Stomach (tissue), 9 donors: ENCODE measurements around the gene SCGB3A2. TPM values are rescaled to one million over a fixed set of nuclear protein-coding genes. Genes with fewer than 3 reads are reported as not detected.

ENCODE experiments used
- DNase-seq, 2 donors: peaks; one replicate each; pipeline versions ENCODE4 v3.0.0 to v3.0.0-alpha.2; 2013 to 2019
- H3K27ac ChIP-seq, 5 donors: fragments of 200-600 bp in 4 of 5; sonication (generic) in 4 of 5; one replicate each; pipeline ENCODE4 v1.5.1; 2013 to 2019; ENCODE audit warnings: mild to moderate bottlenecking in 1 of 5, moderate library complexity in 1 of 5
- H3K27me3 ChIP-seq, 3 donors: fragments of 200-600 bp; sonication (generic); one replicate each; pipeline ENCODE4 v1.5.1; 2017 to 2019; ENCODE audit warnings: mixed run types in 1 of 3
- H3K36me3 ChIP-seq, 4 donors: fragments of 200-600 bp; sonication (generic); 1 replicate in 3 of 4; 2 replicates in 1 of 4; pipeline ENCODE4 v1.5.1; 2016 to 2019
- H3K4me1 ChIP-seq, 4 donors: fragments of 200-600 bp; sonication (generic); one replicate each; pipeline ENCODE4 v1.5.1; 2016 to 2019
- H3K4me3 ChIP-seq, 4 donors: fragments of 200-600 bp; sonication (generic) in 3 of 4; one replicate each; pipeline ENCODE4 v1.5.1; 2016 to 2019; ENCODE audit warnings: mild to moderate bottlenecking in 1 of 4
- H3K9me3 ChIP-seq, 4 donors: fragments of 200-600 bp; sonication (generic); one replicate each; pipeline ENCODE4 v1.5.1; 2016 to 2019
- CTCF ChIP-seq, 7 experiments: fragments of 450-650 bp in 4 of 7; fragments of 200-600 bp in 3 of 7; sonication (generic) in 3 of 7; IDR thresholded peaks; one replicate each; pipeline ENCODE4 v1.5.1; 2016 to 2019; ENCODE audit warnings: antibody characterized with exemption in 7 of 7, control low read depth in 2 of 7, mild to moderate bottlenecking in 1 of 7
- EP300 ChIP-seq: sonication (generic); formaldehyde crosslinking; IDR thresholded peaks from one replicate; pipeline ENCODE4 v1.6.1; 2017; ENCODE audit warnings: antibody characterized with exemption
- POLR2A ChIP-seq, 4 donors: fragments of 450-650 bp; IDR thresholded peaks; one replicate each; pipeline ENCODE4 v1.6.1; 2016; ENCODE audit warnings: antibody characterized with exemption in 4 of 4, control low read depth in 2 of 4, mild to moderate bottlenecking in 1 of 4, moderate library complexity in 1 of 4
- POLR2AphosphoS5 ChIP-seq, 3 donors: sonication (generic); formaldehyde crosslinking; IDR thresholded peaks; one replicate each; pipeline ENCODE4 v1.6.1; 2016; ENCODE audit warnings: antibody characterized with exemption in 3 of 3
- WGBS, 5 donors: extraction: QIAGEN DNeasy Blood & Tissue Kit in 3 of 5; methylation state at CpG; one replicate each; pipeline versions ENCODE4 v1.1.5 to v1.1.7; 2013 to 2018; 5-methylcytosine and 5-hydroxymethylcytosine counted together
- intact Hi-C: fragments of 100-400 bp; cut with DNase I; formaldehyde crosslinking; loops from one replicate; pipeline ENCODE4 v1.15.1; 2023; ENCODE audit warnings: low total_unique reads
- polyA plus RNA-seq, 3 donors: library from polyadenylated mRNA; stranded (reverse); fragments of 200-250 nt; gene quantifications; one replicate each; pipeline ENCODE4 v1.2.3, GENCODE V29; 2013
- total RNA-seq, 5 donors: library from RNA; depleted of rRNA; stranded (reverse); fragments of >200 nt; gene quantifications; one replicate each; pipeline versions ENCODE4 v1.1.0 to v1.2.3, GENCODE V29; 2014 to 2016
- donor health status: healthy with polysubstance abuse.
- donor health status: Bipolar disorder and iron deficiency.
- donor health status: healthy.

The SCGB3A2 gene
- total and polyA plus RNA-seq, 8 donors, result 6.4 TPM; not detected in 7

DNA sequence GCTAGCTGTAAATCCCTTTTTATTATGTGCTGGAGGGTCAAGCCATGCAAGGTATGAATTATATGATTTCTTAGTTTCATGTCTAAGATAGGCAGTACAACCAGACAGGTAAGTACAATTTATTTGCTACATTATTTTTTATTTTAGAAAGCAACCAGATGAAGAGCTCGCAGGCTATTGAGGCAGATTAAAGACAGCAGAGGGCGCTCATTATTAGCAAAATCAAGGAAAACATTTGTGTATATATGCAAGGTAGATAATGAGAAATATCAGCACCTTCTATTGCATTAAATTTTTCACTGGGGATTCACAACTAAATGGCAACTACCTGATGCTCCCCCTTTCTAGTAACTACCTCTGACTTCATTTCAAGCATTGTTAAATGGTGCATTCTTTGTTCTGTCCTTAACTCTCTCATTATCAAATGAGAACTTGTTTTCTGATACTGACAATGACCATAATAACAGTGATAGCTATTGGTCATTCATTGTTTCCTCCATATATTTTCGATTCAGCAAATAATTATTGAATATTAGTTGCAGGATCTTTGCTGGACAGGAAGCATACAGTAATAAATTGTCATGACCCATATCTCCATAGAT is 8.6 kb downstream of the SCGB3A2 start:
- 1 to 15% (median 7%) methylated on average over 3 of the region's 3 CpGs for WGBS, 5 donors
- peaks cover 0 to 7% (median 0%) of the 10 kb centered on the region in 4 donors for H3K4me1 ChIP-seq
- no peak overlapping the region for H3K4me3 ChIP-seq
- TF ChIP-seq CTCF (IDR thresholded peaks at IDR 0.05), result peak in 5 of 7 experiments; percentile 24 to 65 (median 38)
- no peak for TF ChIP-seq EP300
- no peaks in the 10 kb centered on the region for H3K36me3 ChIP-seq
- peak in 1 of 2 donors; percentile 70 for DNase-seq
- no peaks in the 10 kb centered on the region for H3K9me3 ChIP-seq
- H3K27ac ChIP-seq, result no peak overlapping the region
- intact Hi-C loops, result loop anchor here (10.0 kb wide), 1 partner anchor 48 kb away; no protein-coding TSS in a partner anchor
- H3K27me3 ChIP-seq, result no peaks in the 10 kb centered on the region

DNA sequence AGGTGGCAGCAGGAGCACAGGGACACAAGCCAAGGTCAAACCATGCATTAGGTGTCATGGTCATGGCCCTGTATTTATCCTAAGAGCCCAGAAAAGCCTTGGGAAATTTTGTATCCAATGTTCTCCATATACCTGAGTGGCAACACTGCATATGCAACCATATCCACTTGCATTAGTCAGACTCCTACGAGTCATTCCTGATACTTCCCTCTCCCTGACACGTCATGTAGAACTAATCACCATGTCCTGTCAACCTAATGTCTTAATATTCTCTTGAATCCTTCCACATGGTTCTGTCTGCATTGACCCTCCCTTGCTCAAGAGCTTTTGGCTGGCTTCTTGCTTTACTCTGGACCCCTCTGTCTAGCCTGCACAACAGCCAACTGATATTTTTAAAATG is 9.4 kb downstream of the SCGB3A2 start:
- no peaks in the 10 kb centered on the region for H3K9me3 ChIP-seq
- no peaks in the 10 kb centered on the region for H3K27me3 ChIP-seq
- H3K4me1 ChIP-seq, result peaks cover 0 to 4% (median under 1%) of the 10 kb centered on the region in 4 donors
- H3K27ac ChIP-seq, result no peak overlapping the region
- H3K36me3 ChIP-seq, result no peaks in the 10 kb centered on the region
- intact Hi-C loops, result loop anchor here (10.0 kb wide), 1 partner anchor 47 kb away; no protein-coding TSS in a partner anchor
- DNase-seq, result no peak
- 61 to 84% (median 76%) methylated on average over 2 of the region's 2 CpGs for WGBS, 5 donors
- H3K4me3 ChIP-seq, result no peak overlapping the region
- TF ChIP-seq EP300 (no peak), POLR2A (IDR thresholded peaks at IDR 0.05) (no peak), POLR2AphosphoS5 (IDR thresholded peaks at IDR 0.05) (no peak), CTCF (IDR thresholded peaks at IDR 0.05) (no peak)

DNA sequence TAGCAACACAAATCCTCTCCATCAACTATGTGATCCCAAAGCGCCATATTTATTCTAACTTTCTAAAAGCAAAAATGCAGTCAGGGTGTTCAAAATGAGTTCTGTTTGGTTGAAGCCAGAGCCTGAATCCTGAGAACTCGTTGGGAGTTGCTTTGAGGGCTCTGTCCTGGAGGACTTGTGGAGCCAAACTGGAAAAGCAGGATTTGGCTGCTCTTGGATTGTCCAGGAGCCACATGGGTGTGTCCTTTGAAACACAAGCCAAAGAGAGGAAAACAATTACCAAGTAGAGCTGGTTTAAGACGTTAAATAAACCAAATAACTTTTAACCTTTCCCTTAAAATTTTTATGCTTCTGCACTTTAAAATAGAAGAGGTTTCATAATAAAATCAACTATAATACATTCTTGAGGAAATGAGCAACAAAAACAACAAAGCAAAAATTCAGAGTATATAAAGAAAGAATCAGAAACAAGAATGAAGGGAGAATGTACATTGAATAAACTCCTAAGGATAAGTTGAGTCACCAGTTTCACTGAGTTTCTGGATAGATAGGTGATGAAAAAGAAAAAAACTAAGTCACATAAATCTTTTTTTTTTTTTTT is 14.3 kb downstream of the SCGB3A2 start:
- H3K27ac ChIP-seq, result peak overlapping the region; percentile 43 to 70 (median 48)
- 26 to 34% (median 31%) methylated on average over 3 of the region's 3 CpGs for WGBS, 5 donors
- no peaks in the 10 kb centered on the region for H3K27me3 ChIP-seq
- no peaks in the 10 kb centered on the region for H3K9me3 ChIP-seq
- H3K36me3 ChIP-seq, result no peaks in the 10 kb centered on the region
- DNase-seq, result peak; percentile 76 to 89
- peaks cover 0 to 12% (median 8%) of the 10 kb centered on the region in 4 donors for H3K4me1 ChIP-seq
- intact Hi-C loops, result no loop called here
- TF ChIP-seq CTCF (IDR thresholded peaks at IDR 0.05), result no peak
- TF ChIP-seq POLR2AphosphoS5 (IDR thresholded peaks at IDR 0.05), result peak in 2 of 3 donors; percentile 25 to 74
- TF ChIP-seq EP300, result no peak
- H3K4me3 ChIP-seq, result no peak overlapping the region

GRCh38 chr5:147893820-147894219 is 15.3 kb downstream of the SCGB3A2 start:
- H3K27ac ChIP-seq, result peak overlapping the region; percentile 43 to 70 (median 48)
- H3K9me3 ChIP-seq, result no peaks in the 10 kb centered on the region
- peak in 1 of 2 donors; percentile 22 for DNase-seq
- TF ChIP-seq POLR2A (IDR thresholded peaks at IDR 0.05), result no peak
- TF ChIP-seq POLR2AphosphoS5 (IDR thresholded peaks at IDR 0.05), result peak in 1 of 3 donors; percentile 19
- TF ChIP-seq CTCF (IDR thresholded peaks at IDR 0.05), result no peak
- no peak for TF ChIP-seq EP300
- no peaks in the 10 kb centered on the region for H3K27me3 ChIP-seq
- no peaks in the 10 kb centered on the region for H3K36me3 ChIP-seq
- 18 to 30% (median 23%) methylated on average over 2 of the region's 2 CpGs for WGBS, 5 donors
- H3K4me3 ChIP-seq, result no peak overlapping the region
- intact Hi-C loops, result no loop called here
- H3K4me1 ChIP-seq, result peaks cover 5 to 12% (median 8%) of the 10 kb centered on the region in 4 donors
